Neural progenitor cell (in vitro differentiated cells): ENCODE results near the gene LYSMD3. TPM values are rescaled to one million over a fixed set of nuclear protein-coding genes. Genes with fewer than 3 reads are reported as not detected.

Experiments used
- DNase-seq: peaks from one replicate; pipeline ENCODE4 v3.0.0-alpha.2; 2016; ENCODE audit warnings: low spot score
- H2AFZ ChIP-seq: fragments of 200-600 bp; sonication (generic); replicated peaks from 2 replicates; pipeline ENCODE4 v1.6.1; 2016; ENCODE audit warnings: antibody characterized with exemption
- H3F3A ChIP-seq: fragments of 200-600 bp; sonication (generic); 2 replicates; pipeline ENCODE4 v1.6.1; 2016; ENCODE audit warnings: antibody characterized with exemption, low read depth
- H3K27ac ChIP-seq: fragments of 200-600 bp; sonication (generic); 2 replicates; pipeline ENCODE4 v1.5.1; 2016; ENCODE audit warnings: mild to moderate bottlenecking
- H3K27me3 ChIP-seq: fragments of 200-600 bp; sonication (generic); 2 replicates; pipeline ENCODE4 v1.6.1; 2016; ENCODE audit warnings: mild to moderate bottlenecking, moderate library complexity
- H3K36me3 ChIP-seq: fragments of 200-600 bp; sonication (generic); 2 replicates; pipeline ENCODE4 v1.5.1; 2016
- H3K4me1 ChIP-seq: fragments of 200-600 bp; sonication (generic); 2 replicates; pipeline ENCODE4 v1.6.1; 2016; ENCODE audit warnings: mixed run types
- H3K4me2 ChIP-seq: fragments of 200-600 bp; sonication (generic); 2 replicates; pipeline ENCODE4 v1.6.1; 2016
- H3K4me3 ChIP-seq: fragments of 200-600 bp; sonication (generic); 2 replicates; pipeline ENCODE4 v1.5.1; 2016
- H3K79me2 ChIP-seq: fragments of 200-600 bp; sonication (generic); 2 replicates; pipeline ENCODE4 v1.6.1; 2016; ENCODE audit warnings: low read depth
- H3K9ac ChIP-seq: fragments of 200-600 bp; sonication (generic); 2 replicates; pipeline ENCODE4 v1.6.1; 2016
- H3K9me3 ChIP-seq: fragments of 200-600 bp; sonication (generic); 2 replicates; pipeline ENCODE4 v1.5.1; 2016; ENCODE audit warnings: low read depth
- H4K20me1 ChIP-seq: fragments of 200-600 bp; sonication (generic); 2 replicates; pipeline ENCODE4 v1.6.1; 2016; ENCODE audit warnings: low read depth
- H3K27ac Mint-ChIP-seq: 3 replicates; pipeline ENCODE4 v1.8.0; 2021; ENCODE audit warnings: mixed read lengths
- H3K27me3 Mint-ChIP-seq: 2 replicates; pipeline ENCODE4 v1.8.0; 2022; ENCODE audit warnings: low read depth, mild to moderate bottlenecking, inconsistent platforms, moderate library complexity, mixed read lengths; ENCODE audit not compliant: insufficient read depth
- H3K36me3 Mint-ChIP-seq: 3 replicates; pipeline ENCODE4 v1.8.0; 2021; ENCODE audit warnings: mixed read lengths
- H3K4me1 Mint-ChIP-seq: 3 replicates; pipeline ENCODE4 v1.8.0; 2021; ENCODE audit warnings: mixed read lengths
- H3K4me3 Mint-ChIP-seq: 3 replicates; pipeline ENCODE4 v1.8.0; 2021; ENCODE audit warnings: mild to moderate bottlenecking, moderate library complexity, mixed read lengths
- H3K9me3 Mint-ChIP-seq: 3 replicates; pipeline ENCODE4 v1.8.0; 2020; ENCODE audit warnings: mixed read lengths
- CTCF ChIP-seq: fragments of 200-600 bp; sonication (generic); IDR thresholded peaks from 2 replicates; pipeline ENCODE4 v1.5.1; 2017; ENCODE audit warnings: antibody characterized with exemption, mild to moderate bottlenecking
- EZH2 ChIP-seq: fragments of 200-600 bp; sonication (generic); IDR thresholded peaks from 2 replicates; pipeline ENCODE4 v1.6.1; 2017; ENCODE audit warnings: antibody characterized with exemption, mild to moderate bottlenecking, moderate library complexity
- EZH2phosphoT487 ChIP-seq: fragments of 200-600 bp; sonication (generic); IDR thresholded peaks from 2 replicates; pipeline ENCODE4 v1.6.1; 2017; ENCODE audit warnings: antibody characterized with exemption
- total RNA-seq: library from RNA; depleted of rRNA; stranded (reverse); fragments of >200 nt; gene quantifications from 2 replicates; pipeline ENCODE4 v1.2.3, GENCODE V29; 2015; ENCODE audit warnings: low replicate concordance

The LYSMD3 gene
- total RNA-seq, 1 donor from 2014 or later, result 16.3 TPM

GRCh38 chr5:90519081-90519480, 10.3 kb downstream of the LYSMD3 start:
- TF ChIP-seq EZH2 (no peak), EZH2phosphoT487 (no peak), CTCF (no peak)
- Histone ChIP-seq H3F3A (peaks cover 8% of the 10 kb centered on the region), H3K4me1 (no peaks in the 10 kb centered on the region), H3K27me3 (no peaks in the 10 kb centered on the region), H3K9me3 (no peaks in the 10 kb centered on the region), H4K20me1 (no peaks in the 10 kb centered on the region), H3K9ac (no peak overlapping the region), H3K4me2 (no peak overlapping the region), H2AFZ (no peak overlapping the region), H3K79me2 (no peaks in the 10 kb centered on the region), H3K27ac (no peak overlapping the region), H3K4me3 (no peak overlapping the region), H3K36me3 (no peaks in the 10 kb centered on the region)
- Mint-ChIP-seq H3K27ac (no peak overlapping the region), H3K27me3 (no peaks in the 10 kb centered on the region), H3K36me3 (peaks cover 34% of the 10 kb centered on the region), H3K4me3 (no peak overlapping the region), H3K4me1 (no peaks in the 10 kb centered on the region), H3K9me3 (no peaks in the 10 kb centered on the region)
- no peak for DNase-seq

- DNase-seq, result no peak
- TF ChIP-seq EZH2 (no peak), EZH2phosphoT487 (no peak), CTCF (no peak)
- Histone ChIP-seq H3K27ac (no peak overlapping the region), H3K27me3 (no peaks in the 10 kb centered on the region), H2AFZ (no peak overlapping the region), H3K9me3 (no peaks in the 10 kb centered on the region), H3K79me2 (no peaks in the 10 kb centered on the region), H3K9ac (no peak overlapping the region), H3K4me1 (no peaks in the 10 kb centered on the region), H3K4me3 (no peak overlapping the region), H3K36me3 (no peaks in the 10 kb centered on the region), H3K4me2 (no peak overlapping the region), H4K20me1 (no peaks in the 10 kb centered on the region), H3F3A (peaks cover 8% of the 10 kb centered on the region)
- Mint-ChIP-seq H3K4me3 (no peak overlapping the region), H3K27ac (no peak overlapping the region), H3K4me1 (no peaks in the 10 kb centered on the region), H3K27me3 (no peaks in the 10 kb centered on the region), H3K9me3 (no peaks in the 10 kb centered on the region), H3K36me3 (peaks cover 32% of the 10 kb centered on the region)
These were observed 10.7 kb downstream of the LYSMD3 start for GRCh38 chr5:90518661-90519060.

- no peaks in the 10 kb centered on the region for H3K27me3 ChIP-seq
- H3K36me3 ChIP-seq, result no peaks in the 10 kb centered on the region
- H4K20me1 ChIP-seq, result no peaks in the 10 kb centered on the region
- H3K9me3 Mint-ChIP-seq, result no peaks in the 10 kb centered on the region
- H3F3A ChIP-seq, result peaks cover 8% of the 10 kb centered on the region
- H3K27ac ChIP-seq, result no peak overlapping the region
- no peaks in the 10 kb centered on the region for H3K79me2 ChIP-seq
- H3K9me3 ChIP-seq, result no peaks in the 10 kb centered on the region
- no peaks in the 10 kb centered on the region for H3K4me1 Mint-ChIP-seq
- H3K36me3 Mint-ChIP-seq, result peaks cover 12% of the 10 kb centered on the region
- no peak overlapping the region for H2AFZ ChIP-seq
- no peak overlapping the region for H3K27ac Mint-ChIP-seq
- H3K9ac ChIP-seq, result no peak overlapping the region
- TF ChIP-seq EZH2phosphoT487 (no peak), CTCF (no peak)
- H3K4me2 ChIP-seq, result no peak overlapping the region
- H3K4me3 ChIP-seq, result no peak overlapping the region
- H3K27me3 Mint-ChIP-seq, result no peaks in the 10 kb centered on the region
- no peak for DNase-seq
- no peak overlapping the region for H3K4me3 Mint-ChIP-seq
- H3K4me1 ChIP-seq, result no peaks in the 10 kb centered on the region
These were observed 14.9 kb downstream of the LYSMD3 start for GRCh38 chr5:90514520-90514919.

- no peaks in the 10 kb centered on the region for H3K27me3 Mint-ChIP-seq
- Histone ChIP-seq H3K4me2 (no peak overlapping the region), H3K27ac (no peak overlapping the region), H3K4me1 (no peaks in the 10 kb centered on the region), H2AFZ (no peak overlapping the region), H3K9ac (no peak overlapping the region), H3K36me3 (no peaks in the 10 kb centered on the region), H3K27me3 (no peaks in the 10 kb centered on the region), H3K9me3 (no peaks in the 10 kb centered on the region), H3F3A (no peaks in the 10 kb centered on the region), H4K20me1 (no peaks in the 10 kb centered on the region), H3K4me3 (no peak overlapping the region), H3K79me2 (no peaks in the 10 kb centered on the region)
- no peak overlapping the region for H3K4me3 Mint-ChIP-seq
- no peak for DNase-seq
- H3K4me1 Mint-ChIP-seq, result no peaks in the 10 kb centered on the region
- no peaks in the 10 kb centered on the region for H3K9me3 Mint-ChIP-seq
- no peak overlapping the region for H3K27ac Mint-ChIP-seq
- no peak for TF ChIP-seq CTCF
- no peak for TF ChIP-seq EZH2
- TF ChIP-seq EZH2phosphoT487, result no peak
- no peaks in the 10 kb centered on the region for H3K36me3 Mint-ChIP-seq
These were observed 18.9 kb downstream of the LYSMD3 start for GRCh38 chr5:90510438-90510837.
